Mesenchymal stem cell (in vitro differentiated cells and primary cell): ENCODE results near the gene FBXO22.
"Not testable (repeated sequence)": the region's sequence is repeated elsewhere in the genome, so short reads cannot be mapped to it uniquely, and the experiment has no call there.

ENCODE experiments used
- DNase-seq: peaks from one replicate; pipeline ENCODE4 v3.0.0-alpha.2; 2013
- H2AFZ ChIP-seq: one replicate; pipeline ENCODE4 v1.6.1; 2013; ENCODE audit warnings: low read depth, mild to moderate bottlenecking, control low read depth, inconsistent platforms, low read length, moderate library complexity
- H2AK5ac ChIP-seq: 2 replicates; pipeline ENCODE4 v1.6.1; 2013; ENCODE audit warnings: low read length, moderate library complexity, mild to moderate bottlenecking, inconsistent platforms; ENCODE audit not compliant: severe bottlenecking
- H2BK120ac ChIP-seq: one replicate; pipeline ENCODE4 v1.6.1; 2013; ENCODE audit warnings: low read depth, mild to moderate bottlenecking, inconsistent platforms, low read length, moderate library complexity
- H2BK12ac ChIP-seq, 2 experiments: one replicate each; pipeline ENCODE4 v1.6.1; 2013; ENCODE audit warnings: inconsistent platforms in 2 of 2, low read length in 2 of 2, mild to moderate bottlenecking in 2 of 2, moderate library complexity in 2 of 2, control low read depth in 1 of 2
- H2BK15ac ChIP-seq: one replicate; pipeline ENCODE4 v1.6.1; 2013; ENCODE audit warnings: mild to moderate bottlenecking, low read depth, inconsistent platforms; ENCODE audit not compliant: poor library complexity, severe bottlenecking
- H2BK5ac ChIP-seq: 2 replicates; pipeline ENCODE4 v1.6.1; 2013; ENCODE audit warnings: low read depth, mild to moderate bottlenecking, low read length, control low read depth, inconsistent platforms; ENCODE audit not compliant: poor library complexity, severe bottlenecking
- H3K14ac ChIP-seq, 2 experiments: one replicate each; pipeline ENCODE4 v1.6.1; 2013; ENCODE audit warnings: inconsistent platforms in 2 of 2, low read length in 2 of 2, control low read depth in 1 of 2, mild to moderate bottlenecking in 1 of 2, moderate library complexity in 1 of 2
- H3K18ac ChIP-seq, 2 experiments: one replicate each; pipeline ENCODE4 v1.6.1; 2013; ENCODE audit warnings: inconsistent platforms in 2 of 2, low read length in 2 of 2, control low read depth in 1 of 2, low read depth in 1 of 2, mild to moderate bottlenecking in 1 of 2
- H3K23ac ChIP-seq, 2 experiments: one replicate each; pipeline ENCODE4 v1.6.1; 2013; ENCODE audit warnings: inconsistent platforms in 2 of 2, low read length in 2 of 2, mild to moderate bottlenecking in 2 of 2, moderate library complexity in 2 of 2, control low read depth in 1 of 2
- H3K27ac ChIP-seq: 2 replicates; pipeline ENCODE4 v1.5.1; 2013; ENCODE audit warnings: mild to moderate bottlenecking, moderate library complexity, low read length, control low read depth, inconsistent platforms; ENCODE audit not compliant: poor library complexity, severe bottlenecking
- H3K27me3 ChIP-seq, 2 experiments: 2 replicates each; pipeline versions ENCODE4 v1.6.1 to v1.7.0; 2013; ENCODE audit warnings: low read length in 2 of 2, mild to moderate bottlenecking in 2 of 2, moderate library complexity in 2 of 2, control low read depth in 1 of 2, inconsistent platforms in 1 of 2; ENCODE audit not compliant: control insufficient read depth in 1 of 2, insufficient read depth in 1 of 2
- H3K36me3 ChIP-seq, 2 experiments: 2 replicates each; pipeline versions ENCODE4 v1.6.1 to v1.7.0; 2013; ENCODE audit warnings: low read length in 2 of 2, control low read depth in 1 of 2, inconsistent platforms in 1 of 2, low read depth in 1 of 2, mild to moderate bottlenecking in 1 of 2; ENCODE audit not compliant: insufficient read depth in 2 of 2, control insufficient read depth in 1 of 2
- H3K4ac ChIP-seq, 2 experiments: one replicate each; pipeline ENCODE4 v1.6.1; 2013; ENCODE audit warnings: inconsistent platforms in 2 of 2, low read length in 2 of 2, mild to moderate bottlenecking in 2 of 2, moderate library complexity in 2 of 2, control low read depth in 1 of 2, low read depth in 1 of 2
- H3K4me1 ChIP-seq: 2 replicates; pipeline ENCODE4 v1.6.1; 2013; ENCODE audit warnings: low read depth, low read length, control low read depth; ENCODE audit not compliant: control insufficient read depth, insufficient read depth
- H3K4me2 ChIP-seq: 2 replicates; pipeline ENCODE4 v1.6.1; 2013; ENCODE audit warnings: low read length, mild to moderate bottlenecking, inconsistent platforms; ENCODE audit not compliant: poor library complexity, severe bottlenecking
- H3K4me3 ChIP-seq, 2 experiments: 2 replicates each; pipeline versions ENCODE4 v1.5.1 to v1.7.0; 2013; ENCODE audit warnings: low read length in 2 of 2, mild to moderate bottlenecking in 2 of 2, control low read depth in 1 of 2, low read depth in 1 of 2; ENCODE audit not compliant: insufficient read depth in 1 of 2
- H3K79me1 ChIP-seq: replicated peaks from 2 replicates; pipeline ENCODE4 v1.6.1; 2013; ENCODE audit warnings: mild to moderate bottlenecking, control low read depth, low read length, inconsistent platforms; ENCODE audit not compliant: poor library complexity, severe bottlenecking
- H3K9ac ChIP-seq: 2 replicates; pipeline ENCODE4 v1.7.0; 2013; ENCODE audit warnings: mild to moderate bottlenecking, low read length, moderate library complexity
- H3K9me3 ChIP-seq: 2 replicates; pipeline ENCODE4 v1.7.0; 2013; ENCODE audit warnings: mild to moderate bottlenecking, low read length; ENCODE audit not compliant: control insufficient read depth
- H4K8ac ChIP-seq: one replicate; pipeline ENCODE4 v1.6.1; 2013; ENCODE audit warnings: inconsistent platforms, mild to moderate bottlenecking, low read length, moderate library complexity
- H4K91ac ChIP-seq: one replicate; pipeline ENCODE4 v1.6.1; 2013; ENCODE audit warnings: mild to moderate bottlenecking, low read length, inconsistent platforms
- WGBS: methylation state at CpG from one replicate; pipeline ENCODE4 v1.1.7; 2013; ENCODE audit warnings: mixed read lengths; 5-methylcytosine and 5-hydroxymethylcytosine counted together

The FBXO22 gene

DNA sequence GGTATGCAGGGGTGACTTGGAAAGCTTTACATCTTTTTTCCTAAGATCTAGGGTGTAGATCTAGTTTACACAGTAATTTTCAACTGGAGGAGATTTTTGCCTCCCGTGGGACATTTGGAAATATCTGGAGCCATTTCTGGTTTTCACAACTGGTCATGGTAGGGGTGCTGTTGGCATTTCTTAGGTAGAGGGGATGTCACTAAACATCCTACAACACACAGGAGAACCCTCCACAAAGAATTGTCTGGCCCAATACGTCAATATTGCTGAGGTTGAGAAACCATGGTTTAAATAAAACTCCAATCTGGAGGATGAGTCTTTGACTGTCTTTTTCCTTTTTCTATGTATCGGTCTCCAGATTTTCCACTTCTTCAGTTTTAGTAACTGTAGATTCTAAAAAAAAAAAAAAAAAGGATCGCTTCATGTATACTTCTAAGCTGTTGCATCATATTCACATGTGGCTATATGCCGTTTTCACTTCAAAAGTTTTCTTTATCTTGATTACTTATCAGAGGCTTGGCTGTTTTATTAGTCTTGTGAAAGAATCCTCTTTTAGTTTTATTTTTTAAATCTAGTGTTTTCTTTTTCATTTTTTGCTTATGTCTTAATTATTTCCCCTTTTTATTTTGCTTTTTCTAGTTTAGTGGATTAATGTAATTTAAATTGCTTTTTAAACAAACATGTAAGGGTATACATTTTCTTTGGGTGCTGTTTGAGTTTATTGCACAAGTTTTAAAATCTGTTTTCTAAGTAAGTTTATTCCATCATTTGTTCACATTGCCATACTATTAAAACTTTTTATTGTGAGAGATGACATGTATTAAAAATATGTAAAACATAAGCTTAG is 39.2 kb upstream of the FBXO22 start:
- Histone ChIP-seq H3K14ac (no peak overlapping the region), H3K9me3 (no peaks in the 10 kb centered on the region), H4K8ac (no peak overlapping the region), H3K4me3 (no peak overlapping the region), H3K4me2 (no peak overlapping the region), H3K79me1 (peaks cover 25% of the 10 kb centered on the region), H2BK12ac (no peak overlapping the region), H2BK120ac (no peak overlapping the region), H3K27me3 (no peaks in the 10 kb centered on the region), H2BK15ac (no peak overlapping the region), H3K18ac (no peak overlapping the region), H4K91ac (no peak overlapping the region), H2AFZ (no peak overlapping the region), H3K4ac (no peak overlapping the region), H3K23ac (no peak overlapping the region), H2AK5ac (no peak overlapping the region), H3K27ac (no peak overlapping the region), H3K4me1 (no peaks in the 10 kb centered on the region), H3K9ac (no peak overlapping the region), H3K36me3 (peaks cover 5 to 21% of the 10 kb centered on the region in 2 experiments), H2BK5ac (no peak overlapping the region)
- peak; percentile 33 for DNase-seq
- WGBS: 87% methylated on average over 3 of the region's 5 CpGs

- H3K9ac ChIP-seq, H3K4me1 ChIP-seq, H3K23ac ChIP-seq, H3K4me2 ChIP-seq, H4K91ac ChIP-seq, DNase-seq, H3K14ac ChIP-seq, H3K9me3 ChIP-seq, H3K18ac ChIP-seq, H3K4me3 ChIP-seq, H3K27ac ChIP-seq, H2AFZ ChIP-seq, H3K27me3 ChIP-seq, H2BK12ac ChIP-seq, H2BK5ac ChIP-seq, H4K8ac ChIP-seq, H3K4ac ChIP-seq, H2BK120ac ChIP-seq, H2BK15ac ChIP-seq, H2AK5ac ChIP-seq: not testable (repeated sequence)
- H3K36me3 ChIP-seq: peaks cover 5 to 28% of the 10 kb centered on the region in 2 experiments
- H3K79me1 ChIP-seq: peaks cover 24% of the 10 kb centered on the region
- WGBS: 69% methylated on average over 1 of the region's 1 CpG
Measured at GRCh38 chr15:75866045-75866444, 37.6 kb upstream of the FBXO22 start.

GRCh38 chr15:75866916-75867315 is 36.8 kb upstream of the FBXO22 start:
- Histone ChIP-seq H2AK5ac (no peak overlapping the region), H3K4me3 (no peak overlapping the region), H3K4me1 (no peaks in the 10 kb centered on the region), H2BK15ac (no peak overlapping the region), H3K4me2 (no peak overlapping the region), H3K14ac (no peak overlapping the region), H3K9ac (no peak overlapping the region), H3K36me3 (peaks cover 1 to 26% of the 10 kb centered on the region in 2 experiments), H4K8ac (no peak overlapping the region), H3K18ac (no peak overlapping the region), H3K79me1 (peaks cover 19% of the 10 kb centered on the region), H3K27ac (no peak overlapping the region), H3K9me3 (no peaks in the 10 kb centered on the region), H4K91ac (no peak overlapping the region), H2BK12ac (no peak overlapping the region), H2AFZ (no peak overlapping the region), H3K27me3 (no peaks in the 10 kb centered on the region), H3K4ac (no peak overlapping the region), H2BK120ac (no peak overlapping the region), H2BK5ac (no peak overlapping the region), H3K23ac (no peak overlapping the region)
- DNase-seq: no peak

GRCh38 chr15:75867449-75867848 is 36.2 kb upstream of the FBXO22 start:
- H3K79me1 ChIP-seq: peaks cover 19% of the 10 kb centered on the region
- no peak overlapping the region for H3K27ac ChIP-seq
- no peaks in the 10 kb centered on the region for H3K9me3 ChIP-seq
- H2AK5ac ChIP-seq: no peak overlapping the region
- H3K27me3 ChIP-seq: no peaks in the 10 kb centered on the region
- H3K14ac ChIP-seq: no peak overlapping the region
- H3K9ac ChIP-seq: no peak overlapping the region
- no peak overlapping the region for H4K8ac ChIP-seq
- no peak overlapping the region for H3K23ac ChIP-seq
- H2BK15ac ChIP-seq: no peak overlapping the region
- H3K4me3 ChIP-seq: no peak overlapping the region
- WGBS: 100% methylated on average over 3 of the region's 4 CpGs
- H3K18ac ChIP-seq: no peak overlapping the region
- H2AFZ ChIP-seq: no peak overlapping the region
- no peak overlapping the region for H2BK12ac ChIP-seq
- no peaks in the 10 kb centered on the region for H3K4me1 ChIP-seq
- H3K4ac ChIP-seq: no peak overlapping the region
- no peak overlapping the region for H2BK120ac ChIP-seq
- no peak overlapping the region for H2BK5ac ChIP-seq
- DNase-seq: no peak
- H3K4me2 ChIP-seq: no peak overlapping the region
- H4K91ac ChIP-seq: no peak overlapping the region
- H3K36me3 ChIP-seq: peaks cover 0 to 24% of the 10 kb centered on the region in 2 experiments
